Upper lobe of right lung (tissue), 1 donor: Measurements from ENCODE around the gene ONECUT2. TPM values are rescaled to one million over a fixed set of nuclear protein-coding genes. Genes with fewer than 3 reads are reported as not detected.
"Not testable (repeated sequence)": the region's sequence is repeated elsewhere in the genome, so short reads cannot be mapped to it uniquely, and the experiment has no call there.

Experiments used
- ATAC-seq: fragments of 200-7000 bp; cut with Tn5 transposase; one replicate; pipeline ENCODE4 v1.9.1; 2020; ENCODE audit warnings: mild to moderate bottlenecking, moderate library complexity
- DNase-seq: peaks from one replicate; pipeline ENCODE4 v3.0.0-alpha.2; 2020
- H3K27ac ChIP-seq: fragments of 200-600 bp; one replicate; pipeline ENCODE4 v1.8.0; 2022
- H3K27me3 ChIP-seq: fragments of 200-600 bp; one replicate; pipeline ENCODE4 v1.8.0; 2022; ENCODE audit warnings: mild to moderate bottlenecking
- H3K36me3 ChIP-seq: fragments of 200-600 bp; one replicate; pipeline ENCODE4 v1.8.0; 2022
- H3K4me1 ChIP-seq: fragments of 200-600 bp; one replicate; pipeline ENCODE4 v1.8.0; 2022
- H3K4me3 ChIP-seq: fragments of 200-600 bp; one replicate; pipeline ENCODE4 v1.8.0; 2022; ENCODE audit warnings: mild to moderate bottlenecking
- H3K9me3 ChIP-seq: fragments of 200-600 bp; one replicate; pipeline ENCODE4 v1.8.0; 2022
- intact Hi-C: fragments of 100-400 bp; cut with DNase I; formaldehyde crosslinking; loops from one replicate; pipeline ENCODE4 v1.11.0; 2022
- long read RNA-seq: library from polyadenylated mRNA; unstranded; transcript quantifications from one replicate; pipeline ENCODE4 v2.0.0, GENCODE V29; 2021
- total RNA-seq: library from RNA; stranded (reverse); fragmentation: NEBNext Ultra II Directional; extraction: Animal tissue kit (Norgen Biotek cat#: 25700); gene quantifications from one replicate; pipeline ENCODE4 v1.2.1, GENCODE V29; 2021
- TF ChIP-seq, protein P1 (sequence below): fragments of 200-600 bp; IDR thresholded peaks from one replicate; pipeline ENCODE4 v1.8.0; 2022; ENCODE audit warnings: antibody characterized with exemption
- donor health status: DM: no; HTN: yes; CAD: no; lungs with severe emphysema.

The ONECUT2 gene
- 0.03 TPM for total RNA-seq
- long read RNA-seq: 0 reads

DNA sequence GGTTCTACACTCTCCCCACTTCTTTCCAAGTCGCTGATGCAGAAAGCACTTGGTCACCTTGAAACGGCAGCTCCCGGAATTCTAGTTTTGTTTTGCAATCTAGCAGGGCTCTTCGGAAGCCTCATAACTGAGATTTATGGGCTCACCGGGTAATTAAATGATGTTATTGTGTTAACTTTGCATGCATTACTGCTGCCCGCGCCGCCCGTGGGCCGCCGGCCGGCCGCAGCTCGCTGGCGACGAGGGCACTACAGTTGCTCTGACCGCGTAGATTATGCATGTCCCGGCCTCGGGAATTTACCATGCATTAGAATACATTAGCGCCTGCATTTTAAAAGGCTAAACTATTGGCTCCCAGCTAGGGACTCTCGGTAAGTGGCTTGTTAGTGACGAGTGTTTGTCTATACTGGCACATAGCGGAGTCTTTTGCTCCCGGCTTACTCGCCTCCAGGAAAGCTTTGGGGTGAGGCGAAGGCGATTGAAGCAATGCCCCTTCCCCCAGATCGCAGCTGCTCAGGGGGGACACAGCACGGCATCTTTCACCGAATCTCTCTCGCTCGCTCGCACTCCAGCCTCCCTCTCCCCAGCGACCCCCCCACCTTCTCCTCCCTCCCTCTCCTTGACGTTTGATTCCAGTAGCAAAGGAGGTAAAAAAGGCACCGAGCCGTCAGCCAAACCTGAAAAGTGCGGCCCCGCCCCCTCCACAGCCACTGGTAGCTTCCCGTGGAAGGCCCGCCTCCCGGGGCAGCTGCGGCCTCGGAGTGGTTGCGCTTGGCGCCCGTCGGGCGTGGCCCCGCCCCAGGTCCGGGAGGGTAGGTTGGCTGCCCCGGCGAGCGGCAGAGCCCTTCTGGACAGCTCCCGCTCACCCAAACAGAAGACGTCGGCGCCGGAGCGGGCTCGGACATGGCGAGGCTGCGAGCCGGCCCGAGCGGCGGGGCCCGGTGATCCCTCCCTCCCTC, at the start of gene ONECUT2:
TSS of gene ONECUT2 (plus strand) at position 839 of the 959 bp plus-strand sequence. CDS start 343 bp downstream, outside the sequence.
- Histone ChIP-seq H3K9me3 (no peaks in the 10 kb centered on the region), H3K4me1 (peaks cover 14% of the 10 kb centered on the region), H3K27ac (no peak within 1 kb of the TSS), H3K27me3 (peaks cover 90% of the 10 kb centered on the region), H3K36me3 (no peaks in the 10 kb centered on the region), H3K4me3 (peak within 1 kb of the TSS; percentile 48)
- intact Hi-C loops: no loop called here
- TF ChIP-seq, protein P1, sequence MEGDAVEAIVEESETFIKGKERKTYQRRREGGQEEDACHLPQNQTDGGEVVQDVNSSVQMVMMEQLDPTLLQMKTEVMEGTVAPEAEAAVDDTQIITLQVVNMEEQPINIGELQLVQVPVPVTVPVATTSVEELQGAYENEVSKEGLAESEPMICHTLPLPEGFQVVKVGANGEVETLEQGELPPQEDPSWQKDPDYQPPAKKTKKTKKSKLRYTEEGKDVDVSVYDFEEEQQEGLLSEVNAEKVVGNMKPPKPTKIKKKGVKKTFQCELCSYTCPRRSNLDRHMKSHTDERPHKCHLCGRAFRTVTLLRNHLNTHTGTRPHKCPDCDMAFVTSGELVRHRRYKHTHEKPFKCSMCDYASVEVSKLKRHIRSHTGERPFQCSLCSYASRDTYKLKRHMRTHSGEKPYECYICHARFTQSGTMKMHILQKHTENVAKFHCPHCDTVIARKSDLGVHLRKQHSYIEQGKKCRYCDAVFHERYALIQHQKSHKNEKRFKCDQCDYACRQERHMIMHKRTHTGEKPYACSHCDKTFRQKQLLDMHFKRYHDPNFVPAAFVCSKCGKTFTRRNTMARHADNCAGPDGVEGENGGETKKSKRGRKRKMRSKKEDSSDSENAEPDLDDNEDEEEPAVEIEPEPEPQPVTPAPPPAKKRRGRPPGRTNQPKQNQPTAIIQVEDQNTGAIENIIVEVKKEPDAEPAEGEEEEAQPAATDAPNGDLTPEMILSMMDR: no peak
- DNase-seq: peak; percentile 96
- ATAC-seq: peak; percentile 98

DNA sequence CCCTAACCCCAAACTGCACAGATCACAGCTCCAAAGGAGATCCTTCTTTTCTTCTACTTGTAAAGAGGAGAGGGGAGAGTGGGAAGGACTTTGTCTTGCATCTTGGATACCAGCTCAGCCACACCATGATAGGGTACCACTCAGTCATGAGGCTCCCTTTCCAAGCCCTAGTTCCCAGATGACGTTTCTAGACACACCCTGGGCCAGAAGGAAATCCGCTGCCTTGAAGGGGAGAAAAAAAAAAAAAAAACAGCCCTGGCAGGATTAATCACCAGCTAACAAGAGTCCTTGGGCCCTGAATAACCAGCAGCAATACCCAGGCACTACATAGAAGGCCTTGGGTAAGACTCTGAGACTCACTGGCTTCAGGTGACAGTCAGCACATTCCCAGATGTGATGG, 45.9 kb upstream of the ONECUT2 start:
- H3K4me1 ChIP-seq: no peaks in the 10 kb centered on the region
- no peaks in the 10 kb centered on the region for H3K36me3 ChIP-seq
- no peak for ATAC-seq
- TF ChIP-seq, protein P1: no peak
- intact Hi-C loops: no loop called here
- DNase-seq: no peak
- no peak overlapping the region for H3K27ac ChIP-seq
- no peak overlapping the region for H3K4me3 ChIP-seq
- H3K27me3 ChIP-seq: no peaks in the 10 kb centered on the region
- H3K9me3 ChIP-seq: no peaks in the 10 kb centered on the region

DNA sequence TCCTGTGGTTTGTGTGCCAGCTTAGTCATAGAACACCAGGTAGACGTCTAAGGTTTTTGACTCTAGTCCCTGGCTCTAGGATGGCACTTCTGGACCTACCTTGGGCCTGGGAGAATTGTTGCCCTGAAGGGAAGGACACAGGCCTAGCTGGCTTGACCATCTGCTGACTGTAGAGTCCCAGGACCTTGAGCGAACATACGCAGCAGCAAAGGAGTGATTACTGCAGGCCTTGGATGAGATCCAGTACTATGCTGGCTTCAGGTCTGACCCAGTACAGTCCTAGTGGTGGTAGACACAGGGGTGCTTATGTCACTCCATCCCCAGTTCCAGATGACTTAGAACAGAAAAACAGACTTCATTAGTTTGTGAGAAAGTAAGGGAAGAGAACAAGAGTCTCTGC, 45.1 kb upstream of the ONECUT2 start:
- ATAC-seq: no peak
- no peak for DNase-seq
- no peak overlapping the region for H3K4me3 ChIP-seq
- TF ChIP-seq, protein P1: no peak
- no peaks in the 10 kb centered on the region for H3K4me1 ChIP-seq
- no peaks in the 10 kb centered on the region for H3K9me3 ChIP-seq
- no peaks in the 10 kb centered on the region for H3K36me3 ChIP-seq
- no peak overlapping the region for H3K27ac ChIP-seq
- intact Hi-C loops: no loop called here
- no peaks in the 10 kb centered on the region for H3K27me3 ChIP-seq

DNA sequence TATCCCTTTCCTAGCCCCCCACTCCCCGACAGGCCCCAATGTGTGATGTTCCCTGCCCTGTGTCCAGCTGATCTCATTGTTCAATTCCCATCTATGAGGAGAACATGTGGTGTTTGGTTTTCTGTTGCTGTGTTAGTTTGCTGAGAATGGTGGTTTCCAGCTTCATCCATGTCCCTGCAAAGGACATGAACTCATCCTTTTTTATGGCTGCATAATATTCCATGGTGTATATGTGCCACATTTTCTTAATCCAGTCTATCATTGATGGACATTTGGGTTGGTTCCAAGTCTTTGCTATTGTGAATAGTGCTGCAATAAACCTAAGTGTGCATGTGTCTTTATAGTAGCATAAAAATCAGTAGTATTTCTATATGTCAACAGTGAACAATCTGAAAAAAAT, 40.4 kb upstream of the ONECUT2 start:
- H3K27me3 ChIP-seq, H3K36me3 ChIP-seq, H3K4me1 ChIP-seq, H3K27ac ChIP-seq, intact Hi-C loops, DNase-seq, H3K9me3 ChIP-seq, H3K4me3 ChIP-seq, ATAC-seq: not testable (repeated sequence)

DNA sequence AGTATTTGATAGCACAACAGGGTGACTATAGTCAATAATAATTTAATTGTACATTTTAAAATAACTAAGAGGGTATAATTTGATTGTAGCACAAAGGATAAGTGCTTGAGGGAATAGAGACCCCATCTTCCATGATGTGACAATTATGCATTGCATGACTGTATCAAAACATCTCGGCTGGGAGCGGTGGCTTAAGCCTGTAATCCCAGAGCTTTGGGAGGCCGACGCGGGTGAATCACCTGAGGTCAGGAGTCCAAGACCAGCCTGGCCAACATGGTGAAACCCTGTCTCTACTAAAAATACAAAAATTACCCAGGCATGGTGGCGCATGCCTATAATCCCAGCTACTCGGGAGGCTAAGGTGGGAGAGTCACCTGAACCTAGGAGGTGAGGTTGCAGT, 38.3 kb upstream of the ONECUT2 start:
- H3K4me3 ChIP-seq, H3K36me3 ChIP-seq, intact Hi-C loops, H3K9me3 ChIP-seq, H3K27ac ChIP-seq, DNase-seq, H3K4me1 ChIP-seq, H3K27me3 ChIP-seq, ATAC-seq: not testable (repeated sequence)

DNA sequence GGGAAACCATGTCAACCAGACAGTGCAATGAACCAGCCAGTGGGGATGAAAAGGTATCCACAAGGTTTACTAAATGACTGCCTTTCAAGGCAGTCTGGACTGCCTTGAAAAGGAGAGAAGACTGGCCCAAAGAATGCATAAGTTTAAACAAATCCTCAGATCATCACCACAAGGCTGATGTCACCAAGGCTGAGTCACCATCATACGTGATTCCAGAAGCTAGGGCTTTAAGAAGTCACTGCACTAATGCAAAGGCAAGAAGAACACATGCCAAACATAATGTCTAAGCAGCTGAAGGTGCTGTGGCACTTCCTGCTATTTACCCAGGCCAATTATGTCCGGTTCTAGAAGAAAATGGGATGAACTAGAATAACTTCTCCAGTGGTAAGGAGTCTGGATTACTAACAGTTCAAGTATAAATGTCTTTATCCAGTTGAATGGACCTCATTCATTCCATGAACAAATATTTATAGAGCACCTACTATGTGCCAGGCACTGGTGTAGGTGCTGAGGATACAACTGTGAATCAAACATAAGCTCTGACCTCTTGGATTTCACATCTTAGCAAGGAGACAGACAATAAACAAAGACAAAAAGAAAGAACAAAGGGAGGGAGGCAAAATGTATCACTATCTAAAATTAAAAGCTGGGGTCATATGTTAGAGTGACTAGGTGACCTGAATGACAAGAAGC, 37.6 kb upstream of the ONECUT2 start:
- no peak for ATAC-seq
- no peaks in the 10 kb centered on the region for H3K36me3 ChIP-seq
- no peaks in the 10 kb centered on the region for H3K27me3 ChIP-seq
- no peak overlapping the region for H3K27ac ChIP-seq
- H3K9me3 ChIP-seq: no peaks in the 10 kb centered on the region
- TF ChIP-seq, protein P1: no peak
- H3K4me3 ChIP-seq: no peak overlapping the region
- no peaks in the 10 kb centered on the region for H3K4me1 ChIP-seq
- DNase-seq: no peak
- intact Hi-C loops: no loop called here
